Amniotic stem cell (primary cell): ENCODE data around the gene MRC2.

Experiments
- DNase-seq: peaks from one replicate; lab custom pipeline; 2025; lab: John Stamatoyannopoulos, UW

Gene MRC2

DNA sequence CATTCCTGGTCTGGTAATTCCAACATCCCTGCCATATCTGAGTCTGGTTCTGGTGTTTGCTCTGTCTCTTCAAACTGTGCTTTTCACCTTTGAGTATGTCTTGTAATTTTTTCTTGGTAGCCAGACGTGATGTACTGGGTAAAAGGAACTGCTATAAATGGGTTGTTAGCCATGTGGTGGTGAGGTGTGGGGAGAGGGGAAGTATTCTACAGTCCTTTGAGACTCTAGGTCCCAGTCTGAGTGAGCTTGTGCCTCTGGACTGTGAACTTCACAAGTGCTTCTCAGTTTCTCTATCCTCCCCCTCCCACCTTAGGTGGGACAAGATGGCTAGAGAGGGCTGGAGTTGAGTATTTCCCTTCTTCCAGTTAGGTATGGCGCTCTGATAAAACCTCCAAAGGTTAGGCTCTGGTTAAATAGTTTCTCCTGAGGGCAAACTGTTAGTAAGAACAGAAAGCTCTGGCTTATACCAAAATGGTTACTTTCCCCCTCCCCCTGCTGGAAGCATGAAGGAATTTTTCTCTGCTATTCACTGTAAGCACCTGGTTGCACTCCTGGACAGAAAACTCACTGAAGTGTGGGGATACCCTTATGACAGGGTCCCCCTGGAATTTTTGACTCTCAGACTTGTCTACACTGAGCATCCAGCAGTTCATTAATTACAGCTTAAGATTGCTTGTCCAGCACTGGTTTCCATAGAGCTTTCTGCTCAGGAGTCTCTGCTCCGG, 92.8 kb downstream of the MRC2 start:
- no peak for DNase-seq

GRCh38 chr17:62722625-62723024, 95.2 kb downstream of the MRC2 start:
- DNase-seq, result no peak

DNA sequence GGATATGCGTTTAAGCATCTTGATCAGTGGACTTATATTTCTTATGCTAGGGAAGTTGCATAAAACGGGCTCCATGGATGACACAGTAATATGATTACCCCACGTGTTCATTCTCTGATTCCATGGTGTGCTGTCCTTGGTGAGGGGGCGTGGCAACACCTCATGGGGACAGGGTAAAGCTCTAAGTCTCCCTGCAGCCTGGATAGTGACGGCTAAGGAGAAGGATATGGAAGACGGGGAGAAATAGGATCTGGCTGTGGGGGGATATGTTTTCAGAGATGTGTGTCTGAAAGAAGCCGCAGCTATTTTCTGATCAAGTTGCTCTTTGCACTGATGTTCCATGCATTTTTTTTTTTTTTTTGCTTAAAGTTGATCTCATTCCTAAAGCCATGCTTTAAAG, 96.4 kb downstream of the MRC2 start:
- no peak for DNase-seq

GRCh38 chr17:62724398-62725146, 97.1 kb downstream of the MRC2 start:
- DNase-seq, result no peak

DNA sequence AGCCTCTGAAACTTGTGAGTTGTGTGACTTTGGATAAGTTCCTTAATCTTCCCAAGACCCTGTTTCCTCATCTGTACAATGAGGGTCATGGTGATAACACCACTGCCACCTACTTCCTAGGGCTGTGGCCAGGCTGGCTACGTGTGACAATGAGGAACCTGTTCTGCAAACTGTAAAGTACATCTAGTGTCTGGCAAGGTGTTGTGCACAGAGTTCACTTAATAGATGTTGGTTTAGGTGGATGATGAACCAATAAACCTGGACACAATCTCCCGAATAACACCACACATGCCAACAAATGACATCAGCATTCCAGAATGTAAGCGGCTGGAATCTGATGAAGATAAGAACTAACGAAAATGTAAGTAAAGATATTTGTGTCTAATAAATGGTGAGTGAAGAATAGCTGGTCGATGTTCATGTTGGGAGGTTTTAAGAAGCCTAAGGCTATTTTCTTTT, 98.3 kb downstream of the MRC2 start:
- no peak for DNase-seq

DNA sequence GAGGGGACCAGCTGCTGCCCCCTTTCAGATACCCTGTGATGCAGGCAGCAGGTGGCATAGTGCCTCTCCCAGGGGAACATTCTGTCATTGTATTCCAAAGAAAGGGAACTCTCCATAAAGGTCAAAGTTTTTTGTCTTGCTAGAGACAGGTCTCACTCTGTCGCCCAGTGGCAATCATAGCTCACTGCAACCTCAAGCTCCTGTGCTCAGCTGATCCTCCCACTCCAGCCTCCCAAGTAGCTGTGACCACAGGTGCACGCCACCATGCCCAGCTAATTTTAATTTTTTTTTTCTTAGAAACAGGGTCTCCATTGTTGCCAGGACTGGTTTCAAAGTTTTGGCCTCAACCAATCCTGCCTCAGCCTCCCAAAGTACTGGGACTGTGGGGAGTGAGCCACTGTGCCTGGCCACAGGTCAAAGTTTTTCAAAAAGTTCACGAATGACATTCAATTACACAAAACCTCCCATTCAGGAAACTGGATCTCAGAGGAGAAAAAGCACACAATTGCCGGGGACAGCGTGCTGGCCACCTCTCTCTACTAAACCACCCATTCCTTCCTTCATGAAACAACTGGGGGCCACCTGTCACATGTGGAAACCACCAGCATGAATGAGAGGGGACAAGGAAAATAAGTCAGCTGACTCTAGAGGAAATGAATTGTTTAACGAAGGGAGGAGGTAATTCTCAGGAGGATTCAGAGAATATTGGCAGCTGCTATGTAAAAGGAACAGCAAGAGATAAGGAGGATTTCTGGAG, 100.6 kb downstream of the MRC2 start:
- no peak for DNase-seq

GRCh38 chr17:62732125-62732524, 104.7 kb downstream of the MRC2 start:
- no peak for DNase-seq

- no peak for DNase-seq
Observed at GRCh38 chr17:62735044-62735651, 107.7 kb downstream of the MRC2 start.

GRCh38 chr17:62737513-62737912, 110.0 kb downstream of the MRC2 start:
- DNase-seq, result no peak

GRCh38 chr17:62738281-62738680, 110.8 kb downstream of the MRC2 start:
- DNase-seq, result no peak

- no peak for DNase-seq
Observed at GRCh38 chr17:62739645-62740388, 112.3 kb downstream of the MRC2 start.

DNA sequence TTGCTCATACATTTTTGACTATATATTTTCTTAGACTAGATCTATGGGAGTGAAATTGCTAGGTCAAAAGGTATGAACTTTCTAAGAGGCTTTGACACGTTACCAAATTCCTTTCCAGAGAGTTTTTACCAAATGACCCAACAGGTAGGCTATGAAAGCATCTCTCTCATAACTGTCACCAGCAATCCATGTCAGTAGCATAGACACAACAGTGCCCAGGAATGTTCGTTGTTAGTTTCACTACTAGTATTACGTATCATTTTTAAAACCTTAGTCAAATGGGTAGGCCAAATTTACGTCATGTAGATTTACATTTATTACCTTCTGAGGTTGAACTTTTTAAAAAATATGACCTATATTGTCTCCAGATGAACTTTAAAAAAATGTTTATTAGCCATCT, 113.8 kb downstream of the MRC2 start:
- no peak for DNase-seq
